ENCODE measurements around the gene ASTN2.

ASTN2 gene

DNA sequence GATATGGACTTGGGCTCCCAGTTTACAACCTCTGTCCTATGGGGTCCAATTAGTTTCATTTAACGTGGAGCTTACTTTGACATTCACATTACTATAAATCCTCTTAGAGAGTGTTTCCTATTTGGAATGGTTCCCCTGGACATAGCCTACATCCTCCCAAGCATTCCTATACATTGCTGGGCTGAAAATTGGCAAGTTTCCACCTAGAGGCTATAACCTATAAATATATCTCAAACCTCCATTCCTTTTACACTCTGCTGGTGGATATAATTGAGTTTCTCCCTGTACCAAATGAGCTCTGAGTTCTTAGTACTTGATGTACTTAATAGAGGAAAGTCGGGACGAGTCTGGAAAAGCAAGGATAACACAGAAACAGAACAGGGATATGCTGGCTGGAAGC lies 172.8 kb downstream of the ASTN2 start:
- no peak for DNase-seq (ENCODE audit: low spot score)

GRCh38 chr9:117239428-117239827 lies 175.4 kb downstream of the ASTN2 start:
- no peak for DNase-seq (ENCODE audit: low spot score)

- DNase-seq (ENCODE audit: low spot score): no peak
Observed at GRCh38 chr9:117234103-117234502, 180.8 kb downstream of the ASTN2 start.

DNA sequence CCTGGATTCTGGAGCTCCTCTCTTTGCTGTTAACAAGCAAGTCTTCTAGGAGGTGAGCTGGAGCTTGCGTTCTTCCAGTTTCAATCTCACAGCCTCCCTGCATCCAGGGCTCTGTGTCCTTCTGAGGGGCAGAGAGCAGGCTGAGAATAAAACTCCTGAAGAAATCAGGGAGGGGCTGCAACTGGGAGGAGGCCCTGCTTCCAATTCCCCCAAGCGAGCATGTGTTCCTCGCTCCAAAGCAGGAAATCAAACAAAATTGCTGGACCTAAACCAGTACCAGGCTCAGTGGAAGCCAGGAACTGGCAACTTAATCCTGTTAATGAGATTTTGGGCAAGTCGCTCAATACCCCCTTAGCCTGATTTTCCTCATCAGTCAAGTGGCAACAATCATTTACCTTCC lies 181.8 kb downstream of the ASTN2 start:
- DNase-seq (ENCODE audit: low spot score): no peak

DNA sequence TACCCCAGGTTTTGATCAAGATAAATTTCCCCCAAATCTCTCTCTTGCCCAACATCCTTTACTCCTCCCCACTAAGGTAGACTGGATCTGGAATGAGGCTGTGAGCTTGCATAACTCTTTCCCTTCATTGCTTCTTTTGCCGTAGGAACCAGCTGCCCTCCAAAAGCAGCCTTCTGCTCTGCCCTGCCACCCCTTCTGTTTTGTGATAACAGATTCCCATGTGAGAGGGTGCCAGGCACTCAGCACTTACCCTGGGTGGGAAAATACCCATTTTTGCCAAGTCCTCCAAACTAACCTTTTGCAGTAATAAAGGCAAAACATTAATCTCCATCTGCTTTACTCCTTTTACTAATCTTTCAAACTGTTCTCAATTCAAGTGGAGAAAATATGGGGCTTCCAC lies 182.6 kb downstream of the ASTN2 start:
- DNase-seq (ENCODE audit: low spot score): no peak

GRCh38 chr9:117231012-117231411 lies 183.8 kb downstream of the ASTN2 start:
- DNase-seq (ENCODE audit: low spot score): no peak

GRCh38 chr9:117224695-117225094 lies 190.2 kb downstream of the ASTN2 start:
- DNase-seq (ENCODE audit: low spot score): no peak

DNA sequence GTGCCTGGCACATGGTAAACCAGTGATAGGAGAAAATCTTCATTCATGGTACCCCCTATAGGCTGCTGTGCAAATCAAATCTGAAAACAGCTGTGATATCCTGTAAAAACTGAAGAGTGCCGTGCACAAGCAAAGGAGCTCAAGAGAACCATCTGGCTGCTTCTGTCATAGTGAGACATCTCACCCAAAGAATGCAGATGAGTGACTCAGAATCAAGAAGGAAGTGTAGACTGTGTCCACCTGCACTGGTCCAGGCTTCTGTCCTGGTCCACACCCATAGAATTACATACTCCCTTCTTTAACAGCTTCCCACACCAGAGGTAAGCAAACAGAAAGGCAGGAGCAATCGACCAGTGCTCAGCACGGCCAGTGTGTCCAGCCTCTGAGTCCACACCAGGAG lies 195.9 kb downstream of the ASTN2 start:
- DNase-seq (ENCODE audit: low spot score): no peak

GRCh38 chr9:117214416-117214815 lies 200.4 kb downstream of the ASTN2 start:
- no peak for DNase-seq (ENCODE audit: low spot score)

GRCh38 chr9:117211280-117211679 lies 203.6 kb downstream of the ASTN2 start:
- DNase-seq (ENCODE audit: low spot score): no peak

GRCh38 chr9:117205806-117206205 lies 209.1 kb downstream of the ASTN2 start:
- no peak for DNase-seq (ENCODE audit: low spot score)

DNA sequence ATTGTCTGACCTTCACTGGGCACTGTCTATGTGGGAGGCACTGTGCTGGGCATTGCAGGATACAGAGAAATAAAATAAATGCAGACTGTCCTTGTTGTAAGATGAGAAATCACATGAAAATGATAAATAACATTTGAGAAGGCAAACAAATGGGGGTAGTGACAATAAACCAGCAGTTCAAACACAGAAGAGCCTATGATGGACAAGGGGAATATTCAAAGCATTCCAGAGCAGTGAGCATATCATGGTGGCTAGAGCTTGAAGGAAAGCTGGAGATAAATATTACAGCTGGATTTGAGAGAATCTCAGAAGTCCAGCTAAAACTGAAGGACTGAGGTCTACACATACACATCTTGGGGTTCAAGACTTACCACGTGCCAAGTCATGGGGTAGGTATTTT lies 209.9 kb downstream of the ASTN2 start:
- no peak for DNase-seq (ENCODE audit: low spot score)

GRCh38 chr9:117191504-117192261 lies 223.2 kb downstream of the ASTN2 start:
- no peak for DNase-seq (ENCODE audit: low spot score)

- DNase-seq (ENCODE audit: low spot score): no peak
Observed at GRCh38 chr9:117189121-117189520, 225.7 kb downstream of the ASTN2 start.

DNA sequence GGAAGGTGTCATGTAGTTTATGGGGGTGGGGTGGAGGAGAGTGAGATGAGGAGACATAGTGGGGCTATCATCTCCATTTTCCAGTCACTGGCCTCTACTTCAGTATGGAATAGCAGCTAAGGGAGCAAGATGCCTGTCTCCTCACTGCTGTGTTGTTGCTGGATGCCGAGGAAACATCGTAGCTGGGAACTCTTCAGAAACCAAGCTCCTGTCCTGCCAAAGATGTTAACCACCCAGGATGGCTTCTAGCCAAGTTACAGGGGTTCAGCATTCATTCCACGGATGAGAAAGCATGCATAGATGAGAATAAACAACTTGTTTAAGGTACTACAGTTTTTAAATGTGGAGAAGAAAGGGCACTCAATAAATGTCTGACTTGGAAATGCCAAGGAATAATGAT lies 226.5 kb downstream of the ASTN2 start:
- no peak for DNase-seq (ENCODE audit: low spot score)

DNA sequence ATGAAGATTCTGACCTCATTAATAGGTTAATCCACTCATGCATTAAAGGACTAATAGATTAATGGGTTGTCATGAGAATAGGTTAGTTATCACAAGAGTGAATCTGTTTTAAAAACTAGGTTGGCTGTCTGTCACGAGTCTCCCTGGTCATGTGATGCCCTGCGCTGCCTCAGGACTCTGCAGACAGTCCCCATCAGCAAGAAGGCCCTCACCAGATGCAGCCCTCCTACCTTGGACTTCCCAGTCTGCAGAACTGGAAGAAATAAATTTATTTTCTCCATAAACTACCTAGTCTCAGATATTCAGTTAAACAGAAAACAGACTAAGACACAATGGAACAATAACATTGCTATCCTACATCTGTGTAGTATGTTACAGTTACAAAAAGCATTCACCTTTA lies 227.4 kb downstream of the ASTN2 start:
- DNase-seq (ENCODE audit: low spot score): no peak

- no peak for DNase-seq (ENCODE audit: low spot score)
Observed at GRCh38 chr9:117184173-117184572, 230.7 kb downstream of the ASTN2 start.

- no peak for DNase-seq (ENCODE audit: low spot score)
Observed at GRCh38 chr9:117182046-117182445, 232.8 kb downstream of the ASTN2 start.

- DNase-seq (ENCODE audit: low spot score): no peak
Observed at GRCh38 chr9:117180896-117181445, 233.9 kb downstream of the ASTN2 start.

GRCh38 chr9:117178596-117179375 lies 236.1 kb downstream of the ASTN2 start:
- DNase-seq (ENCODE audit: low spot score): no peak

DNA sequence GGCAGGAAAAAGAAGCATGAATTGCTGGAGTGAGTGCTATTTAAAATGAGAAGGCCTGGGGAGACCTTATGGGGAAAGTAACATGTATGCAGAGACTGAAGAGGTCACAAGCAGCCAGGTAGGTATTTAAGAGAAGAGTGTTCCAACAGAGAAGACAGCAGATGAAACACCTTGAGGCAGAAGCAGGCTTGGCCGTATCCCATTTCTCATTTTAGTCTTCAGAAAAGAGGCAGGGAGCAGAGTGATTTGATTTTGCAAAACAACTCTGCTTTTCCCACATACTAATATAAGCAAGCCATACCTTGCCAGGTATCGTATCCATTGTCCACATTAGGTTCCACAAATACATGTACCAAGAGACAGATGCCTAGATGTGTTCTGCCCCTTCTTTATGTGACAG lies 244.3 kb downstream of the ASTN2 start:
- no peak for DNase-seq (ENCODE audit: low spot score)

GRCh38 chr9:117169089-117169621 lies 245.7 kb downstream of the ASTN2 start:
- DNase-seq (ENCODE audit: low spot score): no peak

DNA sequence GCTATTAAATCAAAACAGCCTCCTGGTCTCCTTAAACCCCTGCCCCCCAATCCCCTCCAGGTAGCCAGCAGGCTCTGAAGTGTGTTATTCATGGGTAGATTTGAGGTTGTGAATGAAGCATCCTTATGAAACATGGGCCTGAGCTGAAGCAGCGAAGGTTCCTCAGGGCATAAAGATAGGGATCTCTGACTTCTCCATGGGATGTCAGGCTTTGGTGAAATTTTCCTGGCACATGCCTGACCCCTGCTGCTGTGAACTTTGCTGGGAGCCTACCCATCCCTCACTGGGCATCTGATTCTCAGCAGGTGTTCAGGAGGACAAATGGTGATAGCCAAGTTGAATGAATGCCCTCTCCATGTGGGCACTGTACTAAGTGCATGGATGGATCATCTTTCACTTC lies 250.3 kb downstream of the ASTN2 start:
- DNase-seq (ENCODE audit: low spot score): no peak
